Measurements from ENCODE around the gene SPOCD1. TPM values are rescaled to one million over a fixed set of nuclear protein-coding genes. Genes with fewer than 3 reads are reported as not detected.

The SPOCD1 gene
- polyA plus RNA-seq, 12 donors = 0.09 to 0.63 (median 0.26) TPM; not detected in 3

Other genes starting within 250 kb of the SPOCD1 start
- 10 to 100 TPM in 11 of 12 donors, not detected in 1; 18.0 to 45.1 (median 21.1) TPM for gene TINAGL1, start 239.5 kb downstream of the SPOCD1 start, polyA plus RNA-seq (ENCODE audit: insufficient read length in 12 of 12)
- 1 to 10 TPM in 1 of 12 donors, under 1 TPM in 4, not detected in 7; 0.15 to 1.2 (median 0.23) TPM for gene HCRTR1, start 198.3 kb downstream of the SPOCD1 start, polyA plus RNA-seq (ENCODE audit: insufficient read length in 12 of 12)
- gene PEF1, start 171.1 kb downstream of the SPOCD1 start, polyA plus RNA-seq (ENCODE audit: insufficient read length in 12 of 12) = 10 to 100 TPM in 11 of 12 donors, not detected in 1; 24.7 to 46.9 (median 39.6) TPM
- gene COL16A1, start 112.0 kb downstream of the SPOCD1 start, polyA plus RNA-seq (ENCODE audit: insufficient read length in 12 of 12) = 100 to 1,000 TPM in 10 of 12 donors, 10 to 100 TPM in 1, not detected in 1; 76.0 to 346 (median 123) TPM
- 10 to 100 TPM in 8 of 12 donors, 1 to 10 TPM in 3, not detected in 1; 9.2 to 28.6 (median 13.4) TPM for gene ADGRB2, start 51.7 kb downstream of the SPOCD1 start, polyA plus RNA-seq (ENCODE audit: insufficient read length in 12 of 12)
- 100 to 1,000 TPM; 221 to 863 (median 252) TPM for gene PTP4A2, start 122.3 kb upstream of the SPOCD1 start, polyA plus RNA-seq (ENCODE audit: insufficient read length in 12 of 12)
- 100 to 1,000 TPM in 11 of 12 donors, not detected in 1; 131 to 170 (median 142) TPM for gene KHDRBS1, start 197.8 kb upstream of the SPOCD1 start, polyA plus RNA-seq (ENCODE audit: insufficient read length in 12 of 12)

Measured in muscle of arm (tissue), 12 donors.